Loucy (cell line): ENCODE measurements around the gene ATG4A.

Source experiments
- H2AFZ ChIP-seq: fragments of 200-600 bp; sonication (generic); 2 replicates; pipeline ENCODE4 v1.6.0; 2016; ENCODE audit warnings: antibody characterized with exemption, mild to moderate bottlenecking, low read length, moderate library complexity
- H3F3A ChIP-seq: fragments of 200-600 bp; 2 replicates; pipeline ENCODE4 v1.6.0; 2016; ENCODE audit warnings: antibody characterized with exemption, low read depth, mild to moderate bottlenecking
- H3K27me3 ChIP-seq: fragments of 200-600 bp; sonication (generic); 2 replicates; pipeline ENCODE4 v1.6.1; 2014; ENCODE audit warnings: low read length, mild to moderate bottlenecking; ENCODE audit not compliant: insufficient read depth, poor library complexity, severe bottlenecking
- H3K36me3 ChIP-seq: fragments of 200-600 bp; sonication (generic); 2 replicates; pipeline ENCODE4 v1.6.1; 2016; ENCODE audit warnings: low read length; ENCODE audit not compliant: insufficient read depth
- H3K4me1 ChIP-seq: fragments of 200-600 bp; sonication (generic); 2 replicates; pipeline ENCODE4 v1.5.1; 2014; ENCODE audit warnings: low read length, mild to moderate bottlenecking; ENCODE audit not compliant: insufficient read depth, poor library complexity, severe bottlenecking
- H3K4me2 ChIP-seq: fragments of 200-600 bp; sonication (generic); 2 replicates; pipeline ENCODE4 v1.6.0; 2014; ENCODE audit warnings: antibody characterized with exemption, low read length, low read depth, mild to moderate bottlenecking; ENCODE audit not compliant: poor library complexity, severe bottlenecking
- H3K4me3 ChIP-seq: fragments of 200-600 bp; sonication (generic); 2 replicates; pipeline ENCODE4 v1.5.1; 2014; ENCODE audit warnings: low read length, mild to moderate bottlenecking, mixed read lengths; ENCODE audit not compliant: poor library complexity, severe bottlenecking
- H3K79me2 ChIP-seq: fragments of 200-600 bp; sonication (generic); 2 replicates; pipeline ENCODE4 v1.6.1; 2014; ENCODE audit warnings: low read length; ENCODE audit not compliant: insufficient read depth
- H3K9ac ChIP-seq: fragments of 200-600 bp; sonication (generic); 2 replicates; pipeline ENCODE4 v1.6.0; 2014; ENCODE audit warnings: mild to moderate bottlenecking, low read depth, low read length, moderate library complexity; ENCODE audit not compliant: poor library complexity, severe bottlenecking
- H3K9me2 ChIP-seq: fragments of 200-600 bp; sonication (generic); replicated peaks from 2 replicates; pipeline ENCODE4 v1.6.1; 2016; ENCODE audit warnings: low read depth, low read length, mixed read lengths
- H3K9me3 ChIP-seq: fragments of 200-600 bp; sonication (generic); 2 replicates; pipeline ENCODE4 v1.6.1; 2014; ENCODE audit warnings: mild to moderate bottlenecking, antibody characterized with exemption, low read length, low read depth; ENCODE audit not compliant: insufficient read depth
- H4K20me1 ChIP-seq: fragments of 200-600 bp; sonication (generic); 2 replicates; pipeline ENCODE4 v1.6.0; 2014; ENCODE audit warnings: antibody characterized with exemption, low read length, mild to moderate bottlenecking; ENCODE audit not compliant: insufficient read depth, poor library complexity, severe bottlenecking
- CTCF ChIP-seq: fragments of 200-600 bp; sonication (generic); conservative IDR thresholded peaks from 2 replicates; pipeline ENCODE4 v1.5.1; 2014; ENCODE audit warnings: mild to moderate bottlenecking, antibody characterized with exemption, low read length
- EZH2phosphoT487 ChIP-seq: fragments of 200-600 bp; IDR thresholded peaks from 2 replicates; pipeline ENCODE4 v1.6.1; 2018; ENCODE audit warnings: antibody characterized with exemption, mild to moderate bottlenecking, moderate library complexity, borderline replicate concordance

ATG4A gene

GRCh38 chrX:108173874-108174273 is 82.3 kb downstream of the ATG4A start:
- Histone ChIP-seq H3K4me2 (no peak overlapping the region), H3K79me2 (no peaks in the 10 kb centered on the region), H3K27me3 (no peaks in the 10 kb centered on the region), H3K9me2 (no peaks in the 10 kb centered on the region), H3K36me3 (no peaks in the 10 kb centered on the region), H3K4me3 (no peak overlapping the region), H3F3A (no peaks in the 10 kb centered on the region), H3K4me1 (no peaks in the 10 kb centered on the region), H3K9ac (no peak overlapping the region), H2AFZ (no peak overlapping the region), H4K20me1 (no peaks in the 10 kb centered on the region), H3K9me3 (no peaks in the 10 kb centered on the region)
- no peak for TF ChIP-seq EZH2phosphoT487
- TF ChIP-seq CTCF, result no peak

GRCh38 chrX:108177351-108178142 is 86.0 kb downstream of the ATG4A start:
- H4K20me1 ChIP-seq, result no peaks in the 10 kb centered on the region
- no peaks in the 10 kb centered on the region for H3K9me3 ChIP-seq
- H3K4me1 ChIP-seq, result no peaks in the 10 kb centered on the region
- no peak overlapping the region for H3K9ac ChIP-seq
- no peak for TF ChIP-seq CTCF
- no peak for TF ChIP-seq EZH2phosphoT487
- H3K79me2 ChIP-seq, result no peaks in the 10 kb centered on the region
- H3K36me3 ChIP-seq, result no peaks in the 10 kb centered on the region
- H3F3A ChIP-seq, result no peaks in the 10 kb centered on the region
- no peaks in the 10 kb centered on the region for H3K9me2 ChIP-seq
- H3K4me3 ChIP-seq, result no peak overlapping the region
- no peaks in the 10 kb centered on the region for H3K27me3 ChIP-seq
- no peak overlapping the region for H3K4me2 ChIP-seq
- H2AFZ ChIP-seq, result no peak overlapping the region

GRCh38 chrX:108178143-108178498 is 86.5 kb downstream of the ATG4A start:
- H3F3A ChIP-seq, result no peaks in the 10 kb centered on the region
- H3K4me1 ChIP-seq, result no peaks in the 10 kb centered on the region
- H3K4me2 ChIP-seq, result no peak overlapping the region
- H3K4me3 ChIP-seq, result no peak overlapping the region
- H4K20me1 ChIP-seq, result no peaks in the 10 kb centered on the region
- TF ChIP-seq CTCF (no peak), EZH2phosphoT487 (no peak)
- H2AFZ ChIP-seq, result no peak overlapping the region
- H3K9ac ChIP-seq, result no peak overlapping the region
- H3K9me2 ChIP-seq, result no peaks in the 10 kb centered on the region
- H3K9me3 ChIP-seq, result no peaks in the 10 kb centered on the region
- no peaks in the 10 kb centered on the region for H3K79me2 ChIP-seq
- no peaks in the 10 kb centered on the region for H3K27me3 ChIP-seq
- no peaks in the 10 kb centered on the region for H3K36me3 ChIP-seq
